ENCODE data around the gene DMD. TPM values are rescaled to one million over a fixed set of nuclear protein-coding genes. Genes with fewer than 3 reads are reported as not detected.

Gene DMD
- total and polyA plus RNA-seq, 2 of the 13 experiments (the other 11 are each of a cell fraction or from before 2014, with no cell fraction given): 17.6 to 25.9 TPM

- no peak overlapping the region for H2AFZ ChIP-seq (ENCODE audit: low read length)
- FAIRE-seq (no peak), ATAC-seq (no peak), DNase-seq (ENCODE audit: low spot score) (no peak)
- H3K9me3 ChIP-seq (ENCODE audit: low read length): no peaks in the 10 kb centered on the region
- H3K4me1 ChIP-seq (ENCODE audit: insufficient read depth, low read length): no peaks in the 10 kb centered on the region
- no peaks in the 10 kb centered on the region for H3K36me3 ChIP-seq (replicated peaks in 1 of 2; ENCODE audit: control insufficient read depth in 1 of 2, insufficient read depth in 2 of 2, low read length in 2 of 2)
- no peak overlapping the region for H3K4me3 ChIP-seq (replicated peaks in 1 of 3; ENCODE audit: insufficient read depth in 1 of 3, low read depth in 2 of 3, low read length in 3 of 3)
- in situ Hi-C loops (cut with HindIII; ENCODE audit: extremely low pct_ligation_motif_present, low pct_unique_long_range_greater_than_20kb) (loop anchor here (10.0 kb wide), 1 partner anchor 256 kb away; no protein-coding TSS in a partner anchor), intact Hi-C loops (cut with micrococcal nuclease; ENCODE audit: unreplicated experiment) (no loop called here)
- WGBS (ENCODE audit: low lambda C conversion rate): 92% methylated on average over 5 of the region's 5 CpGs
- no peak overlapping the region for H3K4me2 ChIP-seq (ENCODE audit: low read depth, low read length)
- no peaks in the 10 kb centered on the region for H3K27me3 ChIP-seq (ENCODE audit: control insufficient read depth in 1 of 2, insufficient read depth in 2 of 2, low read length in 2 of 2)
- H3K79me2 ChIP-seq (ENCODE audit: insufficient read depth, low read length): no peaks in the 10 kb centered on the region
- BruUV-seq (replicated peaks): no TSS peak
- ChIA-PET POLR2A (no interaction called here), CTCF (ENCODE audit: low intra/inter-chr PET ratio, low total read pairs) (no interaction called here)
- no peak overlapping the region for H3K27ac ChIP-seq (ENCODE audit: extremely low read length, insufficient read depth, low read length)
- H3K9ac ChIP-seq (ENCODE audit: insufficient read depth, low read depth, low read length): no peak overlapping the region
- no peaks in the 10 kb centered on the region for H4K20me1 ChIP-seq (ENCODE audit: insufficient read depth, low read length)
- TF ChIP-seq RFXANK (CRISPR knock-in tag; IDR thresholded peaks at IDR 0.05) (no peak), ZFP37 (CRISPR knock-in tag; IDR thresholded peaks at IDR 0.05; ENCODE audit: borderline replicate concordance) (no peak), PRDM15 (CRISPR knock-in tag; IDR thresholded peaks at IDR 0.05) (no peak), TAF1 (CRISPR knock-in tag; IDR thresholded peaks at IDR 0.05) (no peak), ZNF512B (CRISPR knock-in tag; IDR thresholded peaks at IDR 0.05; ENCODE audit: borderline replicate concordance) (no peak), FOXC1 (CRISPR knock-in tag; IDR thresholded peaks at IDR 0.05; ENCODE audit: borderline replicate concordance) (no peak), ZNF652 (CRISPR knock-in tag; IDR thresholded peaks at IDR 0.05; ENCODE audit: borderline replicate concordance, low read depth) (no peak), ZNF383 (CRISPR knock-in tag; IDR thresholded peaks at IDR 0.05; ENCODE audit: borderline replicate concordance) (no peak), FOXM1 (CRISPR knock-in tag; IDR thresholded peaks at IDR 0.05) (no peak), ZNF256 (CRISPR knock-in tag; conservative IDR thresholded peaks at IDR 0.05) (no peak), ZNF7 (CRISPR knock-in tag; IDR thresholded peaks at IDR 0.05) (no peak), AHR (CRISPR knock-in tag; IDR thresholded peaks at IDR 0.05) (no peak), ZNF234 (CRISPR knock-in tag; conservative IDR thresholded peaks at IDR 0.05) (no peak), AGO2 (optimal IDR thresholded peaks at IDR 0.05; ENCODE audit: low read depth, low read length) (no peak), HNRNPH1 (optimal IDR thresholded peaks at IDR 0.05; ENCODE audit: low read depth, low read length) (no peak)
Measured at GRCh38 chrX:31291131-31291530, 1920.2 kb downstream of the DMD start.

All from HepG2 (cell line).